Melanocyte of skin (primary cell): Measurements from ENCODE around the gene MED17. TPM values are rescaled to one million over a fixed set of nuclear protein-coding genes. Genes with fewer than 3 reads are reported as not detected.

Experiments used
- small RNA-seq, 2 donors: library from RNA; depleted of rRNA; stranded (forward); fragments of <200 nt; gene quantifications; one replicate each; pipeline ENCODE3, GENCODE V24; 2012
- total RNA-seq, 2 donors: library from RNA; depleted of rRNA; stranded (reverse); fragments of >200 nt; gene quantifications; 2 replicates each; pipeline ENCODE4 v1.2.3, GENCODE V29; 2012

MED17 gene
- total RNA-seq: 10 to 100 TPM; 28.2 to 39.3 TPM

GRCh38 chr11:93784145-93784934, at the start of gene MED17:
Gene MED17 (plus strand): TSS chr11:93784282. CDS start chr11:93784514, 232 bp downstream.

GRCh38 chr11:93741094-93741881, 42.8 kb upstream of the MED17 start, which contains the start of the genes C11orf54 and TAF1D:
Gene C11orf54 (plus strand): TSS chr11:93741672. CDS start chr11:93747394, 5,722 bp downstream.
Gene TAF1D (minus strand): TSS chr11:93741495. CDS start chr11:93739304, 2,191 bp downstream.

DNA sequence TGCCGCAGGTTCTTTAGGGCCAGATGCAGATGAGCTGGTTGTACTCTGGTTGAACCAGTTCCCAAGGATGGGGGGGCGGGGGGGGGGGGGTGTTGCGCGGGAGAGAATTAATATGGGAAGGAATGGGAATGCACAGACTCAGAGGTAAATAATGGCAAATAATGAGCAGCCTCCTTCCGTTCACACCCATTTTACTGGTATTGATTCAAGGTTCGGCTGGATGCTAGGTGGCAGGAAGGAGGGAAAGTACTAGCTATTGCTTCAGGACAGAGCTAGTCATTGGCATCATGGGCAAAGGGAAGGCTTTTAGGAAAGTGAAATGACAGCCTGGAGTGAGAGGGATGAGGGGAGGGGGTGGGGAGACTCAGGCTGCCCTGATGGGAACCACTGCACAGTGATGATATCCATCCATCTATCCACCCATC, 66.5 kb downstream of the MED17 start, which contains the start of gene VSTM5:
TSS of gene VSTM5 (minus strand) at position 25 of the 425 bp plus-strand sequence. CDS start 116 bp downstream, outside the sequence.

Small RNAs within 50 kb of the gene (small RNA-seq; reads per million reads assigned to genes)
- gene RF00019 (0 reads per million in 2 donors), gene SNORA40 (0 reads per million in 2 donors)

Other genes with a start within 250 kb of the MED17 start
- 1 to 10 TPM in 1 of 2 donors, under 1 TPM in 1; 0.69 to 5.7 TPM for gene SMCO4, start 240.9 kb upstream of the MED17 start, total RNA-seq
- gene CEP295, start 122.6 kb upstream of the MED17 start, total RNA-seq: 10 to 100 TPM; 21.0 to 27.3 TPM
- 100 to 1,000 TPM in 1 of 2 donors, 10 to 100 TPM in 1; 85.0 to 120 TPM for gene TAF1D, start 42.8 kb upstream of the MED17 start, total RNA-seq
- 10 to 100 TPM in 1 of 2 donors, 1 to 10 TPM in 1; 8.3 to 13.3 TPM for gene C11orf54, start 42.6 kb upstream of the MED17 start, total RNA-seq
- 1 to 10 TPM in 1 of 2 donors, not detected in 1; 1.3 TPM for gene VSTM5, start 66.3 kb downstream of the MED17 start, total RNA-seq
- under 1 TPM in 1 of 2 donors, not detected in 1; under 0.01 TPM for gene HEPHL1, start 237.1 kb downstream of the MED17 start, total RNA-seq